ENCODE data around the gene EAF1. TPM values are rescaled to one million over a fixed set of nuclear protein-coding genes. Genes with fewer than 3 reads are reported as not detected.

Gene EAF1
- total and polyA plus RNA-seq, 12 donors = 2.3 to 12.4 (median 8.3) TPM

GRCh38 chr3:15403965-15404364 lies 23.4 kb upstream of the EAF1 start:
- ATAC-seq = no peak
- intact Hi-C loops (cut with DNase I) = loop anchor here in 6 of 10 donors (2.0 to 10.0 kb wide), 4 partner anchors 199 to 289 kb away; partner anchors contain the start of gene CAPN7 (in 1 of the 6)
- peaks cover 0 to 26% (median 0%) of the 10 kb centered on the region in 9 donors for H3K4me1 ChIP-seq
- TF ChIP-seq, protein P1, sequence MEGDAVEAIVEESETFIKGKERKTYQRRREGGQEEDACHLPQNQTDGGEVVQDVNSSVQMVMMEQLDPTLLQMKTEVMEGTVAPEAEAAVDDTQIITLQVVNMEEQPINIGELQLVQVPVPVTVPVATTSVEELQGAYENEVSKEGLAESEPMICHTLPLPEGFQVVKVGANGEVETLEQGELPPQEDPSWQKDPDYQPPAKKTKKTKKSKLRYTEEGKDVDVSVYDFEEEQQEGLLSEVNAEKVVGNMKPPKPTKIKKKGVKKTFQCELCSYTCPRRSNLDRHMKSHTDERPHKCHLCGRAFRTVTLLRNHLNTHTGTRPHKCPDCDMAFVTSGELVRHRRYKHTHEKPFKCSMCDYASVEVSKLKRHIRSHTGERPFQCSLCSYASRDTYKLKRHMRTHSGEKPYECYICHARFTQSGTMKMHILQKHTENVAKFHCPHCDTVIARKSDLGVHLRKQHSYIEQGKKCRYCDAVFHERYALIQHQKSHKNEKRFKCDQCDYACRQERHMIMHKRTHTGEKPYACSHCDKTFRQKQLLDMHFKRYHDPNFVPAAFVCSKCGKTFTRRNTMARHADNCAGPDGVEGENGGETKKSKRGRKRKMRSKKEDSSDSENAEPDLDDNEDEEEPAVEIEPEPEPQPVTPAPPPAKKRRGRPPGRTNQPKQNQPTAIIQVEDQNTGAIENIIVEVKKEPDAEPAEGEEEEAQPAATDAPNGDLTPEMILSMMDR (IDR thresholded peaks at IDR 0.05) = no peak
- 82 to 86% methylated on average over 3 of the region's 3 CpGs for WGBS, 2 donors
- H3K4me3 ChIP-seq = no peak overlapping the region
- H3K27ac ChIP-seq = peak overlapping the region in 1 of 10 donors; percentile 8
- H3K27me3 ChIP-seq = no peaks in the 10 kb centered on the region
- H3K9me3 ChIP-seq = no peaks in the 10 kb centered on the region
- H3K36me3 ChIP-seq = peaks cover 0 to 12% (median 0%) of the 10 kb centered on the region in 9 donors
- no peak for DNase-seq

DNA sequence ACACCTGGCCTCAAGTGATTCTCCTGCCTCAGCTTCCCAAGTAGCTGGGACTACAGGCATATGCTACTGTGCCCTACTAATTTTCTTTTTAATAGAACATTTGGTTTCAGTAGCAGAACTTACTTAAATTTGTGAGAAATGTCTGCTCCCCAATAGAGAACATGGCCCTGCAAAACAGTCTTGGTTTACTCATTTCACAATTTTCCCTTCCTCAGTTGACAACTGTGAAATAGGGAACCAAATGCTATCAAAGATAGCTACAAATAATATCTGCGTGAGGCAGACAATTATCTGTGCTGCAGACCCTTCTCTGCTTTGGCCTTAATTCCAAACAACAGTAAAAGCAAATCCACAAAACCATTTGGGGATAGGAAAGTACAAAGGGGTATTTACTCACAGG lies 22.6 kb upstream of the EAF1 start:
- no peak for DNase-seq
- Histone ChIP-seq H3K36me3 (peaks cover 0 to 20% (median 0%) of the 10 kb centered on the region in 9 donors), H3K27me3 (no peaks in the 10 kb centered on the region), H3K4me3 (no peak overlapping the region), H3K9me3 (no peaks in the 10 kb centered on the region), H3K27ac (peak overlapping the region in 1 of 10 donors; percentile 55), H3K4me1 (peaks cover 0 to 34% (median 0%) of the 10 kb centered on the region in 9 donors)
- TF ChIP-seq, protein P1 (IDR thresholded peaks at IDR 0.05) = no peak
- no peak for ATAC-seq
- 89% methylated on average over 1 of the region's 1 CpG for WGBS, 2 donors
- intact Hi-C loops (cut with DNase I) = loop anchor here in 9 of 10 donors (2.0 to 10.0 kb wide), 5 partner anchors 137 to 290 kb away; partner anchors contain the start of gene CAPN7 (in 1 of the 9)

DNA sequence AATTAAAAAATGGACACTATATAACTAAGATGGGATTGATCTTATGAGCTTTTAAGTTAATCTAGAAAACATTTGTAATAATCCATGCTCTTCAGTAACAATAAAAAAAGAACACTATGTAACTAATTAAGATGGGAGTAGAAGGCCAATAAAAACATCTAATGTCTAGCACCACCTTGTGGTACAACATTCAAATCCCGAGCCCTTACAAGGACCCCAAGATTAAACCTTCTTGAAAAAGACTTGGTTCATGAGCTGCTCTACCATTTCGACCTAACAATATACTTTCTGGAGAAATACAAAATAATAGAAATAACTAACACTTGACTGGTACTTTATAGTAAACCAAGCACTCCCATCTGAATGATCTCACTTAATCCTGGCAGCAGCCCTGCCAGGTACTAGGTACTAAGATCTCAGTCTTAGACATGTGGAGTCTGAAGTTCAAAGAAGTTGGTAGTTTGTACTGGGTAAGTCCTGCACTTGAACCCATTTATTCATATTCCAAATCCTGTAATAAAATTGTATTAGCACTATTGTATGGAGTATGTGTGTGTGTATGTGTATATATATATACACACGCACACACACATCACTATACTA lies 21.8 kb upstream of the EAF1 start:
- Histone ChIP-seq H3K36me3 (peaks cover 0 to 28% (median 0%) of the 10 kb centered on the region in 9 donors), H3K4me3 (no peak overlapping the region), H3K4me1 (peaks cover 0 to 36% (median 0%) of the 10 kb centered on the region in 9 donors), H3K9me3 (no peaks in the 10 kb centered on the region), H3K27me3 (no peaks in the 10 kb centered on the region), H3K27ac (no peak overlapping the region)
- ATAC-seq (peak in 5 of 8 donors; percentile 49 to 75 (median 60)), DNase-seq (no peak)
- TF ChIP-seq, protein P1 (IDR thresholded peaks at IDR 0.05) = peak; percentile 31 to 77 (median 66)
- 36 to 37% methylated on average over 3 of the region's 3 CpGs for WGBS, 2 donors
- intact Hi-C loops (cut with DNase I) = loop anchor here in 8 of 10 donors (2.0 to 10.0 kb wide), 5 partner anchors 138 to 291 kb away; partner anchors contain the start of gene CAPN7 (in 1 of the 8)

- H3K9me3 ChIP-seq = no peaks in the 10 kb centered on the region
- TF ChIP-seq, protein P1 (IDR thresholded peaks at IDR 0.05) = no peak
- WGBS, 2 donors = 88 to 92% methylated on average over 3 of the region's 3 CpGs
- ATAC-seq (no peak), DNase-seq (no peak)
- H3K27ac ChIP-seq = peak overlapping the region in 1 of 10 donors; percentile 20
- H3K4me3 ChIP-seq = no peak overlapping the region
- H3K36me3 ChIP-seq = peaks cover 0 to 65% (median 16%) of the 10 kb centered on the region in 9 donors
- no peaks in the 10 kb centered on the region for H3K27me3 ChIP-seq
- H3K4me1 ChIP-seq = peaks cover 0 to 23% (median 0%) of the 10 kb centered on the region in 9 donors
- intact Hi-C loops (cut with DNase I) = loop anchor here in 7 of 10 donors (5.0 to 10.0 kb wide), 4 partner anchors 142 to 294 kb away; partner anchors contain the start of gene CAPN7 (in 1 of the 7)
Observed at GRCh38 chr3:15409239-15409638, 18.2 kb upstream of the EAF1 start.
